ENCODE measurements around the gene PDS5A.
A peak's percentile ranks its signal among the peaks of the same experiment; 100 is the strongest.
"Not testable (repeated sequence)": the region's sequence is repeated elsewhere in the genome, so short reads cannot be mapped to it uniquely, and the experiment has no call there.

PDS5A gene

GRCh38 chr4:39823191-39823590, 154.5 kb downstream of the PDS5A start:
- DNase-seq = no peak

- DNase-seq = no peak
Measured at GRCh38 chr4:39822662-39823061, 155.0 kb downstream of the PDS5A start.

GRCh38 chr4:39821951-39822350, 155.8 kb downstream of the PDS5A start:
- DNase-seq = no peak

- DNase-seq = no peak
Measured at GRCh38 chr4:39820186-39820585, 157.5 kb downstream of the PDS5A start.

GRCh38 chr4:39818646-39819045, 159.1 kb downstream of the PDS5A start:
- DNase-seq = no peak

GRCh38 chr4:39814403-39815185, 163.1 kb downstream of the PDS5A start:
- DNase-seq = peak in 1 of 2 donors; percentile 43

- not testable (repeated sequence) for DNase-seq
Measured at GRCh38 chr4:39813761-39814160, 163.9 kb downstream of the PDS5A start.

GRCh38 chr4:39813033-39813432, 164.7 kb downstream of the PDS5A start:
- not testable (repeated sequence) for DNase-seq

GRCh38 chr4:39812500-39812899, 165.2 kb downstream of the PDS5A start:
- DNase-seq = no peak

- DNase-seq = no peak
Measured at GRCh38 chr4:39808231-39808749, 169.4 kb downstream of the PDS5A start.

GRCh38 chr4:39802005-39802404, 175.7 kb downstream of the PDS5A start:
- no peak for DNase-seq

GRCh38 chr4:39792976-39793375, 184.7 kb downstream of the PDS5A start:
- not testable (repeated sequence) for DNase-seq

- DNase-seq = no peak
Measured at GRCh38 chr4:39792529-39792928, 185.2 kb downstream of the PDS5A start.

GRCh38 chr4:39792128-39792527, 185.6 kb downstream of the PDS5A start:
- DNase-seq = no peak

- DNase-seq = no peak
Measured at GRCh38 chr4:39786838-39787237, 190.9 kb downstream of the PDS5A start.

- no peak for DNase-seq
Measured at GRCh38 chr4:39785083-39785482, 192.6 kb downstream of the PDS5A start.

GRCh38 chr4:39781988-39782387, 195.7 kb downstream of the PDS5A start:
- not testable (repeated sequence) for DNase-seq
